Right atrium auricular region (tissue), 2 donors: Measurements from ENCODE around the gene APOBEC3A. TPM values are rescaled to one million over a fixed set of nuclear protein-coding genes. Genes with fewer than 3 reads are reported as not detected.
"Not testable (repeated sequence)": the region's sequence is repeated elsewhere in the genome, so short reads cannot be mapped to it uniquely, and the experiment has no call there.

Experiments
- DNase-seq: peaks from one replicate; pipeline ENCODE4 v3.0.0-alpha.2; 2019; ENCODE audit warnings: low spot score
- H3K27ac ChIP-seq, 2 donors: fragments of 200-600 bp; sonication (generic); 1 replicate in 1 of 2; 2 replicates in 1 of 2; pipeline ENCODE4 v1.5.1; 2016 to 2019
- H3K27me3 ChIP-seq, 2 donors: fragments of 200-600 bp; sonication (generic); one replicate each; pipeline versions ENCODE4 v1.5.1 to v1.6.0; 2017 to 2019
- H3K36me3 ChIP-seq: fragments of 200-600 bp; sonication (generic); one replicate; pipeline ENCODE4 v1.5.1; 2016
- H3K4me1 ChIP-seq, 2 donors: fragments of 200-600 bp; sonication (generic); one replicate each; pipeline versions ENCODE4 v1.5.1 to v1.6.0; 2017 to 2019
- H3K4me3 ChIP-seq, 2 donors: fragments of 200-600 bp; sonication (generic); 1 replicate in 1 of 2; 2 replicates in 1 of 2; pipeline ENCODE4 v1.5.1; 2017 to 2019; ENCODE audit warnings: mild to moderate bottlenecking in 1 of 2, moderate library complexity in 1 of 2
- H3K9me3 ChIP-seq, 2 donors: fragments of 200-600 bp; sonication (generic); one replicate each; pipeline ENCODE4 v1.5.1; 2019
- CTCF ChIP-seq, 2 donors: fragments of 200-600 bp; sonication (generic); IDR thresholded peaks; one replicate each; pipeline ENCODE4 v1.5.1; 2019; ENCODE audit warnings: antibody characterized with exemption in 2 of 2
- total RNA-seq, 2 donors: library from RNA; depleted of rRNA; stranded (reverse); fragments of >200 nt; gene quantifications; one replicate each; pipeline ENCODE4 v1.1.0, GENCODE V29; 2016

The APOBEC3A gene
- total RNA-seq, 2 donors from 2014 or later = 1.1 TPM; not detected in 1

- TF ChIP-seq CTCF (IDR thresholded peaks at IDR 0.05) = no peak
- no peak for DNase-seq
- H3K9me3 ChIP-seq = no peaks in the 10 kb centered on the region
- H3K36me3 ChIP-seq = no peaks in the 10 kb centered on the region
- no peak overlapping the region for H3K27ac ChIP-seq
- no peaks in the 10 kb centered on the region for H3K27me3 ChIP-seq
- no peak overlapping the region for H3K4me3 ChIP-seq
- peaks cover 0 to 11% of the 10 kb centered on the region in 2 donors for H3K4me1 ChIP-seq
Measured at GRCh38 chr22:38989466-38989865, 32.1 kb downstream of the APOBEC3A start.

- Histone ChIP-seq H3K4me1 (peaks cover 0 to 11% of the 10 kb centered on the region in 2 donors), H3K4me3 (peak overlapping the region in 1 of 2 donors; percentile 11), H3K27ac (peak overlapping the region; percentile 11 to 19)
- not testable (repeated sequence) for H3K27me3 ChIP-seq, H3K9me3 ChIP-seq, DNase-seq, H3K36me3 ChIP-seq
Measured at GRCh38 chr22:38992871-38993371, 35.5 kb downstream of the APOBEC3A start.

- DNase-seq = no peak
- Histone ChIP-seq H3K4me1 (peaks cover 0 to 11% of the 10 kb centered on the region in 2 donors), H3K27ac (no peak overlapping the region), H3K9me3 (no peaks in the 10 kb centered on the region), H3K36me3 (no peaks in the 10 kb centered on the region), H3K27me3 (no peaks in the 10 kb centered on the region), H3K4me3 (no peak overlapping the region)
- no peak for TF ChIP-seq CTCF (IDR thresholded peaks at IDR 0.05)
Measured at GRCh38 chr22:38996105-38996504, 38.7 kb downstream of the APOBEC3A start.

- peaks cover 0 to 10% of the 10 kb centered on the region in 2 donors for H3K4me1 ChIP-seq
- no peak for TF ChIP-seq CTCF (IDR thresholded peaks at IDR 0.05)
- no peaks in the 10 kb centered on the region for H3K36me3 ChIP-seq
- no peaks in the 10 kb centered on the region for H3K27me3 ChIP-seq
- no peaks in the 10 kb centered on the region for H3K9me3 ChIP-seq
- H3K4me3 ChIP-seq = no peak overlapping the region
- no peak for DNase-seq
- no peak overlapping the region for H3K27ac ChIP-seq
Measured at GRCh38 chr22:38997518-38997917, 40.1 kb downstream of the APOBEC3A start.

- H3K4me3 ChIP-seq = no peak overlapping the region
- TF ChIP-seq CTCF (IDR thresholded peaks at IDR 0.05) = peak; percentile 51 to 82
- H3K27ac ChIP-seq = no peak overlapping the region
- H3K36me3 ChIP-seq = no peaks in the 10 kb centered on the region
- no peaks in the 10 kb centered on the region for H3K27me3 ChIP-seq
- no peaks in the 10 kb centered on the region for H3K9me3 ChIP-seq
- H3K4me1 ChIP-seq = no peaks in the 10 kb centered on the region
- DNase-seq = peak; percentile 82
Measured at GRCh38 chr22:39003165-39003638, 45.8 kb downstream of the APOBEC3A start.

- Histone ChIP-seq H3K4me3 (no peak overlapping the region), H3K27ac (no peak overlapping the region), H3K4me1 (no peaks in the 10 kb centered on the region), H3K27me3 (no peaks in the 10 kb centered on the region), H3K9me3 (no peaks in the 10 kb centered on the region), H3K36me3 (no peaks in the 10 kb centered on the region)
- no peak for TF ChIP-seq CTCF (IDR thresholded peaks at IDR 0.05)
- no peak for DNase-seq
Measured at GRCh38 chr22:39007177-39007576, 49.8 kb downstream of the APOBEC3A start.

GRCh38 chr22:39008271-39008850, 51.0 kb downstream of the APOBEC3A start:
- H3K4me1 ChIP-seq, H3K27me3 ChIP-seq, H3K27ac ChIP-seq, H3K4me3 ChIP-seq, H3K9me3 ChIP-seq, DNase-seq, H3K36me3 ChIP-seq: not testable (repeated sequence)
